ENCODE data around the gene TRIM7.

TRIM7 gene

DNA sequence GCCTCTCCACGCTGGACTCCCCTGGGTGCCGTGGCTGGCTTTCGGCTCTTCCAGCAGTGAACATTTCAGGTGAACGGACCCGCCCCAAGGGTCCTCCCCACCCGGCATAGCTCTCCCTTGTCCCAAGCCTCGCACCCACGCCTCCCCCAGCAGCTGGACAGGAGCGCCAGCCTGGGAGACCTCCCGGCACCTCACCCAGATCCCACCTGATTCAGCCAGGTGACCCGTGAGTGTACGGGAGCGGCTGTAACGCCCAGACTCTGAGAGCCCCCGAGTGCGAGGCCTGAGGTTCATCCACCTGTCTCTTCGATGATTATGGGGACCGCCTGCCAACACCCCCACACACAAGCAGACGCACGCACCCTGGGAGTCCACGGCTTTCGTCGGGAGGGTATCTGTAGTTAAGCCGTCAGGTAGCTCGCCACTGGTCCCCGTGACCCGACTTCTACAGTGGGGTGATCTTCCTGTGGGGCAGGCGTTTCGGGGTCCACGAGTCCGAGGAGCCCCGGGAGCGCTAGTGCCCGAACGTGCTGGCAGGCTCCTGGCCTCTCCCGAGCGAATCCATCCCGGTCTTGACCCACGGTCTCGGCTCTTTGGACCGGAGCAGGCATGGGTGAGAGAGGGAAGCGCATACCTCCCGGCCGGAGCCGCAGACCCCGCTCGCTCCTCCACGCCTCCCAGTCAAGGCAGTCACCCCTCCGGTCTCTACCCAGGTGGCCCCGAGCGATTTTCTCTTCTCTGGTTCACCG is 14.9 kb downstream of the TRIM7 start:
- TF ChIP-seq, protein P1, sequence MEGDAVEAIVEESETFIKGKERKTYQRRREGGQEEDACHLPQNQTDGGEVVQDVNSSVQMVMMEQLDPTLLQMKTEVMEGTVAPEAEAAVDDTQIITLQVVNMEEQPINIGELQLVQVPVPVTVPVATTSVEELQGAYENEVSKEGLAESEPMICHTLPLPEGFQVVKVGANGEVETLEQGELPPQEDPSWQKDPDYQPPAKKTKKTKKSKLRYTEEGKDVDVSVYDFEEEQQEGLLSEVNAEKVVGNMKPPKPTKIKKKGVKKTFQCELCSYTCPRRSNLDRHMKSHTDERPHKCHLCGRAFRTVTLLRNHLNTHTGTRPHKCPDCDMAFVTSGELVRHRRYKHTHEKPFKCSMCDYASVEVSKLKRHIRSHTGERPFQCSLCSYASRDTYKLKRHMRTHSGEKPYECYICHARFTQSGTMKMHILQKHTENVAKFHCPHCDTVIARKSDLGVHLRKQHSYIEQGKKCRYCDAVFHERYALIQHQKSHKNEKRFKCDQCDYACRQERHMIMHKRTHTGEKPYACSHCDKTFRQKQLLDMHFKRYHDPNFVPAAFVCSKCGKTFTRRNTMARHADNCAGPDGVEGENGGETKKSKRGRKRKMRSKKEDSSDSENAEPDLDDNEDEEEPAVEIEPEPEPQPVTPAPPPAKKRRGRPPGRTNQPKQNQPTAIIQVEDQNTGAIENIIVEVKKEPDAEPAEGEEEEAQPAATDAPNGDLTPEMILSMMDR (IDR thresholded peaks at IDR 0.05) = no peak

GRCh38 chr5:181189363-181189961 is 15.5 kb downstream of the TRIM7 start:
- TF ChIP-seq, protein P1 (IDR thresholded peaks at IDR 0.05) = no peak

- TF ChIP-seq, protein P1 (IDR thresholded peaks at IDR 0.05) = peak; percentile 11; the same call in 1 of the 2 replicates
These were observed 16.2 kb downstream of the TRIM7 start for GRCh38 chr5:181188700-181189362.

DNA sequence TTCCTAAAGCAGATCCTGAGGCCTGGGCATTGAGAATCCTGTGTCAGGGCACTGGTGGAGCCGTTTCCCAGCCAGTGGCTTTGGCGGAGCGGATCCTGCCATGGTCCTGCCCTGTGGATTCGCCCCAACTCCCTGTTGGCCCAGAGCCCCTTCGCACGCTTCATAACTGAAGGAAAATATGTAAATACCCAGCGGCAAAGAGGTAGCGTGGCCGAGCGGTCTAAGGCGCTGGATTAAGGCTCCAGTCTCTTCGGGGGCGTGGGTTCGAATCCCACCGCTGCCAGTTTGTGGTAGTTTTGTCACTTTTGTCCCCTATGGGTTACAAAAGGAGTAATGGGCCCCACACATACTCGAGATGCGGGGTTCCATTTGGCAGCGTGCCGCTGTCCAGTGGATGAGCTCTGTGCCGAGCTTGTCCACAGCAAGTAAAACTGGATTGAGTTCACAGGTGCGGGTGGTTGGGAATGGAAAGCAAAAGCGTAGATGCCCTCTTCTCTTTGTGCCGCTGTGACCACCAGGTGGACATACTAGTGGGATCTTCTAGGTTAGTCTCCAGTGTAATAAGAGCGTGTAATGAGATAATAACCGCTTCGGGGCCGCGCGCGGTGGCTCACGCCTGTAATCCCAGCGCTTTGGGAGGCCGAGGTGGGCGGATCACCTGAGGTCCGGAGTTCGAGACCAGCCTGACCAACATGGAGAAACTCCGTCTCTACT is 17.3 kb downstream of the TRIM7 start:
- TF ChIP-seq, protein P1 (IDR thresholded peaks at IDR 0.05) = peak; percentile 31; the same call in 1 of the 2 replicates

DNA sequence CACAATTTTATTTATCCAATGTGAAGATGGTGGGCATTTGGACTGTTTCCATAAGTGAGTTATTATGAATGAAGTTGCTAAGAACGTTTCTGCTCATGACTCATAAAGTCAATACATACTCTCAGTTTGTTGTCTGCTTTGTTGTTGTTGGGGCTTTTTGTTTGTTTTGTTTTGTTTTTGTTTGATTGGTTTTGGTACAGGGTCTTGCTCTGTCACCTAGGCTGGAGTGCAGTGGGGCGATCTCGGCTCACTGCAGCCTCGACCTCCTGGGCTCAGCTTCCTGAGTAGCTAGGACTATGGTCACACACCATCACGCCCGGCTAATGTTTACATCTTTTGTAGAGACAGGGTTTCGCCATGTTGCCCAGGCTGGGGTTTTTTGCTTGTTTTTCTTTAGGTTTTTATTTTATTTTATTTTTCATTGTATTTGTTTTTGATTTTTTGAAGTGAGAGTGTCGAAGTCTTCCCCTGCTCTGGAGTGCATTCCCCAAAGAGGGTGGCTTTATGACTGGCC is 18.0 kb downstream of the TRIM7 start:
- TF ChIP-seq, protein P1 (IDR thresholded peaks at IDR 0.05) = no peak

GRCh38 chr5:181186022-181186421 is 19.0 kb downstream of the TRIM7 start:
- TF ChIP-seq, protein P1 (IDR thresholded peaks at IDR 0.05) = no peak

- TF ChIP-seq, protein P1 (IDR thresholded peaks at IDR 0.05) = no peak
These were observed 19.4 kb downstream of the TRIM7 start for GRCh38 chr5:181185560-181185959.

All from LNCAP (cell line).